ENCODE data around the gene KIF3A.

Gene KIF3A

GRCh38 chr5:132673939-132674630, 63.3 kb downstream of the KIF3A start, which contains the start of gene IL4:
TSS of gene IL4 (plus strand) at chr5:132673989. CDS start at chr5:132674051, 62 bp downstream.
- H3K36me3 Mint-ChIP-seq, result no peaks in the 10 kb centered on the region
- H3K4me3 Mint-ChIP-seq, result peak within 1 kb of the TSS; percentile 44
- H3K27ac Mint-ChIP-seq, result peak within 1 kb of the TSS; percentile 76
- H3K27me3 Mint-ChIP-seq, result no peaks in the 10 kb centered on the region
- peaks cover 6% of the 10 kb centered on the region for H3K4me1 Mint-ChIP-seq (ENCODE audit: low read depth)
- H3K9me3 Mint-ChIP-seq (ENCODE audit: low read depth), result no peaks in the 10 kb centered on the region

DNA sequence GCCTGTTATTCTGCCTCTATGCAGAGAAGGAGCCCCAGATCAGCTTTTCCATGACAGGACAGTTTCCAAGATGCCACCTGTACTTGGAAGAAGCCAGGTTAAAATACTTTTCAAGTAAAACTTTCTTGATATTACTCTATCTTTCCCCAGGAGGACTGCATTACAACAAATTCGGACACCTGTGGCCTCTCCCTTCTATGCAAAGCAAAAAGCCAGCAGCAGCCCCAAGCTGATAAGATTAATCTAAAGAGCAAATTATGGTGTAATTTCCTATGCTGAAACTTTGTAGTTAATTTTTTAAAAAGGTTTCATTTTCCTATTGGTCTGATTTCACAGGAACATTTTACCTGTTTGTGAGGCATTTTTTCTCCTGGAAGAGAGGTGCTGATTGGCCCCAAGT, 63.9 kb downstream of the KIF3A start:
- H3K27me3 Mint-ChIP-seq, result no peaks in the 10 kb centered on the region
- H3K9me3 Mint-ChIP-seq (ENCODE audit: low read depth), result no peaks in the 10 kb centered on the region
- no peak overlapping the region for H3K27ac Mint-ChIP-seq
- peaks cover 6% of the 10 kb centered on the region for H3K4me1 Mint-ChIP-seq (ENCODE audit: low read depth)
- no peaks in the 10 kb centered on the region for H3K36me3 Mint-ChIP-seq
- no peak overlapping the region for H3K4me3 Mint-ChIP-seq

DNA sequence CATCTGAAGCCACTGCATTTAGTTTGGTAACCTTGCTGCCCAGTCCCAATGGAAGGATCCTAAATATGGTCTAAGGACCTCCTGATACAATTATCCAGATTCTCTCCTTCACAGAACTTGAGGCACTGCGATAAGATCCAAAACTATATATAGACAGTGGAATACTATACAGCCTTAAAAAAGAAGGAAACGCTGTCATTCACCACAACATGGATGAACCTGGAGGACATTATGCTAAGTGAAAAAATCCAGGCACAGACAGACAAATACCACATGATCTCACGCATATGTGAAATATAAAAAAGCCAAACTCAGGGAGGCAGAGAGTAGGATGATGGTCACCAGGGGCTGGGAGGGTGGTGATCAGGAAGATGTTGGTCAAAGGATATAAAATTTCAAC, 66.3 kb downstream of the KIF3A start:
- Mint-ChIP-seq H3K4me1 (ENCODE audit: low read depth) (peaks cover 6% of the 10 kb centered on the region), H3K36me3 (no peaks in the 10 kb centered on the region), H3K27me3 (no peaks in the 10 kb centered on the region), H3K9me3 (ENCODE audit: low read depth) (no peaks in the 10 kb centered on the region), H3K27ac (no peak overlapping the region), H3K4me3 (no peak overlapping the region)

DNA sequence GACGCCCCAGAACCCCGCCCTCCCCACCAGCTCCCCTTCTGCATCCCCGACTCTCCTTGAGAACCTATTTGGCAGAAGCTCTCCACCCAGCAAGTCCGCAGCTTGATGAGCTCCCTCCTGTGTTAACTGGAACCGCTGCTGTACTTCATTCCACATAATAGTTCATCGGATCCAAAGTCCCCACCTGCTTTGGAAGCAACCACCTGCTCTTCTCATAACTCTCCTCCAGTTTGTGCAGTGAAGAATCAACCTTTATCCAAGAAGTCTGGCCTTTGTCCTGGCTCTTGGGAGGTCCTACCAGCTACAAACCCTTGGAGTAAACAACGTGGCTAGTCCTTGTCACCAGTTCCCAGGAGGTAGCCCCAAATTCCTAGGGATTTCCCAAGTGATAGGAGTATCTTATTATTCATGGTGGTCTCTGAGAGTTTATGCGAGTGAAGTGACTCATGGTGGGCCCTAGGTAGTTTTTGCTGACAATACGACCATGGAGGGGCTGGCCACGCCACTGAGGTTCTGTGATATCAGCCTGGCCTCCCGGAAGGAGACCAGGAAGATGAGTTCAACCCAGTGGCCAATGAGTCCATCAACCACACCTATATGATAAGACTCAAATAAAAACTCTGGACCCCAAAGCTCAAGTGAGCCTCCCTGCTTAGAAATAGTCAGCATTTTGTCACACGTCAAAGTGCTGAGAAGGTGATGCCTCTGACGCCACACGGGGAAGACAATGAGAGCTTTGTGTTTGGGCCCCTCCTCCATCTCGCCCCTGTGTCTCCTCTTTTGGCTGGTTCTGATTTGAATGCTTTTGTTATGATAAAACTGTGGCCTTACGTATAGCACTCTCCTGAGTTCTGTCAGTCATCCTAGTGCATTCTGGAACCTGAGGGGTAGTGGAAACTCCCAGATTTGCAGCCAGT, 67.1 kb downstream of the KIF3A start:
- Mint-ChIP-seq H3K27me3 (no peaks in the 10 kb centered on the region), H3K27ac (no peak overlapping the region), H3K36me3 (no peaks in the 10 kb centered on the region), H3K4me1 (ENCODE audit: low read depth) (peaks cover 5% of the 10 kb centered on the region), H3K9me3 (ENCODE audit: low read depth) (no peaks in the 10 kb centered on the region), H3K4me3 (no peak overlapping the region)

GRCh38 chr5:132669455-132669820, 67.9 kb downstream of the KIF3A start:
- no peaks in the 10 kb centered on the region for H3K27me3 Mint-ChIP-seq
- H3K36me3 Mint-ChIP-seq, result no peaks in the 10 kb centered on the region
- H3K4me1 Mint-ChIP-seq (ENCODE audit: low read depth), result peaks cover 2% of the 10 kb centered on the region
- no peak overlapping the region for H3K4me3 Mint-ChIP-seq
- no peaks in the 10 kb centered on the region for H3K9me3 Mint-ChIP-seq (ENCODE audit: low read depth)
- no peak overlapping the region for H3K27ac Mint-ChIP-seq

DNA sequence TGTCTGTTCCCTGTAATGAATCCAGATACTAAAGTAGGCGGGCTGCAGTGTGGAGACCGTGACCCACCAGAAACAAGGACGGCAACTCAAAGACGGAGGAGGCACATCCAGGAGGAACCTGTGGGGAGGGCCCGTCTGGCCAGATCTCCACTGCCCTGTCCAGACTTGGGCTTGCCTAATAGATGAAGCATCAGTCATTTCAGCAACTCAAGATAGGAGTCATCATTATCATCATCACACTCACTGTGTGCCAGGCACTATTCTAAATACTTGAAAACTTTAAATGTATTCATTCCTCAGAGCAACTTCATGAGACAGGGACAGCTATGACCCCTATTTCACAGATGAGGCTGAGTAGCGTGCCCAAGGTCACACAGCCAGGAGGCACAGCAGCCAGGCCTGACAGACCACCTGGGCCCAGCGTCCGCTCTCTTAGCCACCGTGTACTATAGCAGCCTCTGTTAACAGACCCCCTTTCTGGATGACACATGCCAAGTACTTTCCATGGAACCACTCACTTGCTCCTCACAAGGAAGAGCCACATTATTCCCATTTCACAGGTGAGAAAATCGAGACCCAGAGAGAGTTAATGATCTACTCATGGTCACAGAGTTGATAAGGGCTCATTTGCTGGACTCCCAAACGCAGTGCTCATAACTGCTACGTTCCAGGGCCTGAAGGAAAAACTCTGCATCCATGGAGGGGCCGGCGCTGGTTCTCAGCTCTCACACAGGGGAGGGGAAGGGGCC, 68.5 kb downstream of the KIF3A start:
- Mint-ChIP-seq H3K4me1 (ENCODE audit: low read depth) (no peaks in the 10 kb centered on the region), H3K9me3 (ENCODE audit: low read depth) (no peaks in the 10 kb centered on the region), H3K4me3 (no peak overlapping the region), H3K36me3 (no peaks in the 10 kb centered on the region), H3K27ac (no peak overlapping the region), H3K27me3 (no peaks in the 10 kb centered on the region)

- no peak overlapping the region for H3K4me3 Mint-ChIP-seq
- no peaks in the 10 kb centered on the region for H3K36me3 Mint-ChIP-seq
- no peaks in the 10 kb centered on the region for H3K27me3 Mint-ChIP-seq
- peaks cover 3% of the 10 kb centered on the region for H3K4me1 Mint-ChIP-seq (ENCODE audit: low read depth)
- no peak overlapping the region for H3K27ac Mint-ChIP-seq
- H3K9me3 Mint-ChIP-seq (ENCODE audit: low read depth), result no peaks in the 10 kb centered on the region
Observed at GRCh38 chr5:132667761-132668705, 69.3 kb downstream of the KIF3A start.

- Mint-ChIP-seq H3K9me3 (ENCODE audit: low read depth) (no peaks in the 10 kb centered on the region), H3K36me3 (no peaks in the 10 kb centered on the region), H3K27me3 (no peaks in the 10 kb centered on the region), H3K4me1 (ENCODE audit: low read depth) (peaks cover 3% of the 10 kb centered on the region), H3K4me3 (no peak overlapping the region), H3K27ac (no peak overlapping the region)
Observed at GRCh38 chr5:132667309-132667708, 70.0 kb downstream of the KIF3A start.

DNA sequence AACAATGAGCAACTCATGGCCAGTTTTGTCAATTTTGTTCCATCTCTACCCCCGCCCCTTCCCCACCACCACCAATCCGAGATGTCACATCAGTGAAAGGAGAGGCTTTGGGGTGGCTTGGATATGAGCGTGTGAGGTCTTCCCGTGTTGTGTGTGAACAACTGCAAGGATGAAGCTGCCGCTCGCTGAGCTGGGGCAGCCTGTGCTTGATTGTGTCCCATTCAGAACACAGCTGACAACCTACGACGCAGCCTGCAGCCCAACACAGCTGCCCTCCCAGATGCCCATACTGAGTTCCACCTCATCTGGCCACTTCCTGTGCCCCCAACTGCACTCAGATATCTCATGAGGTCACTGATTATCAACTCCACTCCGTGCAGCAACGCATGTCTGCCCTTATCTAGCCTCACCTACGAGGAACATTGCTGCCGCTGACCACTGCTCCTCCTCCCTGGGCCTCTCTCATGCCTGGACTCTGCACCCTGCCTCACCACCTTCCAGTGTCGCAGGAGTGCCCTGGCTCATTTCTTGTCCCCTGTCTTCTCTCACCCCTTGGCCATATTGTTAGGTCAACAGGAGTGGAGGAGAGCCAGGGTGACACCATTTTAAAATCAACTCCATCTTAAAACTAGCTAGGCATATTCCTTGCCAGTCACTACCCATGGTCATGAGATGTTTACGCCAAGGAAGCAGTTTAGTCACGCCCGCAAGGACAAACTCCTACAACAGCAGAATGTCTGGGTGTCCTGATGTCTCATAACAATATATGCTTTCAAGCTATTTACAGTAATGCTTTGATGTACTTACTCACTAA, 70.8 kb downstream of the KIF3A start:
- no peaks in the 10 kb centered on the region for H3K27me3 Mint-ChIP-seq
- H3K4me3 Mint-ChIP-seq, result no peak overlapping the region
- H3K36me3 Mint-ChIP-seq, result no peaks in the 10 kb centered on the region
- no peak overlapping the region for H3K27ac Mint-ChIP-seq
- peaks cover 3% of the 10 kb centered on the region for H3K4me1 Mint-ChIP-seq (ENCODE audit: low read depth)
- H3K9me3 Mint-ChIP-seq (ENCODE audit: low read depth), result no peaks in the 10 kb centered on the region

- Mint-ChIP-seq H3K4me1 (ENCODE audit: low read depth) (peaks cover 6% of the 10 kb centered on the region), H3K4me3 (no peak overlapping the region), H3K9me3 (ENCODE audit: low read depth) (no peaks in the 10 kb centered on the region), H3K27me3 (no peaks in the 10 kb centered on the region), H3K27ac (no peak overlapping the region), H3K36me3 (no peaks in the 10 kb centered on the region)
Observed at GRCh38 chr5:132665574-132666080, 71.7 kb downstream of the KIF3A start.

- Mint-ChIP-seq H3K9me3 (ENCODE audit: low read depth) (no peaks in the 10 kb centered on the region), H3K36me3 (no peaks in the 10 kb centered on the region), H3K27ac (no peak overlapping the region), H3K27me3 (no peaks in the 10 kb centered on the region), H3K4me3 (no peak overlapping the region), H3K4me1 (ENCODE audit: low read depth) (peaks cover 6% of the 10 kb centered on the region)
Observed at GRCh38 chr5:132664696-132665209, 72.6 kb downstream of the KIF3A start.

DNA sequence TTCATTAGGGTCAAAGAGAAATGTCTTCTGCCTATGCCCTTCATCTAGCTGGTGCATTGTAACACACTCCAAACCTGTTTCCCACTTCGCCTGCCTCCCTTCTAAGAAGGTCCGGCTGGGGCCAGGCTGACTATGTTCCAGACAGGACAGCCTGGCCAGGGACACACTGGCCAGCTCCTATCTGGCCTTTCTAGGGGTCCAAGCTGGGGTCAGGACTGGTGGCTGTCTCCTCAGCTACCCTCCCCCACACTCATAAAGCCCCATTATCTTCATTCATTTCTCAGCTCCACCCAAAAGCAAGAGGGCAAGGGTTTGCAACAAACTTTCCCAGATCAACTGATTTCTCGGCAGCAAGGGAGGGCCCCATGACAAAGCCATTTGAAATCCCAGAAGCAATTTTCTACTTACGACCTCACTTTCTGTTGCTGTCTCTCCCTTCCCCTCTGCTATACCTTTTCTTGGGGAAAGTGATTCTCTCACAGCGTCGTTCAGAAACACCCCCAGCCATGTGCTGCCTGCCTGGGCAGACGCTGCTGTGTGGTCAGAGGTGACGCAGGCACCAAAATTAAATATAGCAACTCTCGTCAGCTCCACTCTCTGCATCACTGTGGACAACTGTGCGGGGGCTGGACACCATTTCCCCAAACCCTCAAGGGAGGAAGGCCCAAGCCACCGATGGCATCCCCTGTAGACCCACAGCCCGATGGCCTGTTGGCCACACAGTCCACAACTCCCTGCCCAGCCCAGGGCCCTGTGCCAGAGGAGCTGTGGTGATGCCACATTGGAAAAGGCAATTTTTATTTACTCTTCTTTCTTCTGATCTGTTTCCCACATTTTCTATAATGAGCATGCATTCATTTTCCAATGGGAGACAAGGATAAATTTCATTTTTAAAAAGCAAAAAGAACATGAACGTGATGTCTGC, 73.3 kb downstream of the KIF3A start:
- no peak overlapping the region for H3K4me3 Mint-ChIP-seq
- H3K27ac Mint-ChIP-seq, result no peak overlapping the region
- no peaks in the 10 kb centered on the region for H3K9me3 Mint-ChIP-seq (ENCODE audit: low read depth)
- peaks cover 6% of the 10 kb centered on the region for H3K4me1 Mint-ChIP-seq (ENCODE audit: low read depth)
- H3K36me3 Mint-ChIP-seq, result no peaks in the 10 kb centered on the region
- no peaks in the 10 kb centered on the region for H3K27me3 Mint-ChIP-seq
